ENCODE data around the gene RNF123.

The RNF123 gene

GRCh38 chr3:49689046-49689907, at the start of gene RNF123, which contains the start of gene MST1:
Gene RNF123 (plus strand): TSS chr3:49689557. CDS start chr3:49691166, 1,609 bp downstream.
Gene MST1 (minus strand): TSS chr3:49689474. CDS start chr3:49688691, 783 bp downstream.
- DNase-seq (ENCODE audit: low read depth): peak; percentile 76

- no peak for DNase-seq (ENCODE audit: low read depth)
Measured at GRCh38 chr3:49641292-49641691, 48.1 kb upstream of the RNF123 start.

GRCh38 chr3:49641921-49642707, 47.2 kb upstream of the RNF123 start:
- DNase-seq (ENCODE audit: low read depth): no peak

- DNase-seq (ENCODE audit: low read depth): no peak
Measured at GRCh38 chr3:49642708-49643145, 46.6 kb upstream of the RNF123 start.

GRCh38 chr3:49644684-49645083, 44.7 kb upstream of the RNF123 start:
- no peak for DNase-seq (ENCODE audit: low read depth)

GRCh38 chr3:49646236-49646635, 43.1 kb upstream of the RNF123 start:
- no peak for DNase-seq (ENCODE audit: low read depth)

- no peak for DNase-seq (ENCODE audit: low read depth)
Measured at GRCh38 chr3:49647741-49648140, 41.6 kb upstream of the RNF123 start.

- DNase-seq (ENCODE audit: low read depth): no peak
Measured at GRCh38 chr3:49648354-49649019, 40.9 kb upstream of the RNF123 start.

- DNase-seq (ENCODE audit: low read depth): no peak
Measured at GRCh38 chr3:49649576-49649975, 39.8 kb upstream of the RNF123 start.

- no peak for DNase-seq (ENCODE audit: low read depth)
Measured at GRCh38 chr3:49650177-49650576, 39.2 kb upstream of the RNF123 start.

- no peak for DNase-seq (ENCODE audit: low read depth)
Measured at GRCh38 chr3:49650637-49651036, 38.7 kb upstream of the RNF123 start.

GRCh38 chr3:49652218-49652902, 37.0 kb upstream of the RNF123 start:
- no peak for DNase-seq (ENCODE audit: low read depth)

GRCh38 chr3:49652903-49653415, 36.4 kb upstream of the RNF123 start:
- DNase-seq (ENCODE audit: low read depth): no peak

- DNase-seq (ENCODE audit: low read depth): no peak
Measured at GRCh38 chr3:49653621-49654020, 35.7 kb upstream of the RNF123 start.

GRCh38 chr3:49654176-49654825, 35.1 kb upstream of the RNF123 start:
- no peak for DNase-seq (ENCODE audit: low read depth)

GRCh38 chr3:49654955-49655556, 34.3 kb upstream of the RNF123 start:
- DNase-seq (ENCODE audit: low read depth): no peak

- DNase-seq (ENCODE audit: low read depth): no peak
Measured at GRCh38 chr3:49655731-49656285, 33.5 kb upstream of the RNF123 start.

GRCh38 chr3:49656541-49657112, 32.7 kb upstream of the RNF123 start:
- no peak for DNase-seq (ENCODE audit: low read depth)

- no peak for DNase-seq (ENCODE audit: low read depth)
Measured at GRCh38 chr3:49657208-49657915, 32.0 kb upstream of the RNF123 start.

All from HS-27A (cell line).